GM12865 (cell line): ENCODE results near the gene GTF2A1L.

Source experiments
- DNase-seq: peaks from one replicate; pipeline ENCODE4 v3.0.0; 2010; ENCODE audit warnings: low read depth
- H3K4me3 ChIP-seq: 2 replicates; pipeline ENCODE4 v1.5.1; 2011; ENCODE audit warnings: mild to moderate bottlenecking, low read depth, low read length, control low read depth
- CTCF ChIP-seq: IDR thresholded peaks from 2 replicates; pipeline ENCODE4 v1.5.1; 2011; ENCODE audit warnings: low read length, control low read depth, low read depth, inconsistent platforms; ENCODE audit not compliant: insufficient read depth; ENCODE audit errors: missing control alignments

Gene GTF2A1L

GRCh38 chr2:48626047-48626446 lies 8.4 kb downstream of the GTF2A1L start:
- TF ChIP-seq CTCF: no peak
- no peak for DNase-seq
- H3K4me3 ChIP-seq: no peak overlapping the region

GRCh38 chr2:48633143-48633542 lies 15.5 kb downstream of the GTF2A1L start:
- no peak for TF ChIP-seq CTCF
- no peak for DNase-seq
- H3K4me3 ChIP-seq: no peak overlapping the region

- DNase-seq: no peak
- no peak for TF ChIP-seq CTCF
- H3K4me3 ChIP-seq: no peak overlapping the region
Measured at GRCh38 chr2:48635786-48636185, 18.1 kb downstream of the GTF2A1L start.

GRCh38 chr2:48638261-48638660 lies 20.6 kb downstream of the GTF2A1L start:
- no peak for DNase-seq
- H3K4me3 ChIP-seq: no peak overlapping the region
- TF ChIP-seq CTCF: no peak

GRCh38 chr2:48651158-48651790 lies 33.6 kb downstream of the GTF2A1L start:
- H3K4me3 ChIP-seq: no peak overlapping the region
- DNase-seq: no peak
- no peak for TF ChIP-seq CTCF

- TF ChIP-seq CTCF: no peak
- no peak for DNase-seq
- no peak overlapping the region for H3K4me3 ChIP-seq
Measured at GRCh38 chr2:48668992-48669391, 51.3 kb downstream of the GTF2A1L start.

- TF ChIP-seq CTCF: no peak
- H3K4me3 ChIP-seq: no peak overlapping the region
- no peak for DNase-seq
Measured at GRCh38 chr2:48673581-48673980, 55.9 kb downstream of the GTF2A1L start.
